Forelimb muscle (tissue), 1 donor: ENCODE measurements around the gene SLC29A3. TPM values are rescaled to one million over a fixed set of nuclear protein-coding genes. Genes with fewer than 3 reads are reported as not detected.

Source experiments
- DNase-seq: peaks from one replicate; pipeline ENCODE4 v3.0.0-alpha.2; 2013; ENCODE audit warnings: low read depth
- polyA plus RNA-seq: library from polyadenylated mRNA; unstranded; fragments of 120-200 nt; gene quantifications from one replicate; pipeline ENCODE4 v1.2.1, GENCODE V29; 2013; ENCODE audit not compliant: insufficient read length

The SLC29A3 gene
- polyA plus RNA-seq, 1 donor: 3.7 TPM

DNA sequence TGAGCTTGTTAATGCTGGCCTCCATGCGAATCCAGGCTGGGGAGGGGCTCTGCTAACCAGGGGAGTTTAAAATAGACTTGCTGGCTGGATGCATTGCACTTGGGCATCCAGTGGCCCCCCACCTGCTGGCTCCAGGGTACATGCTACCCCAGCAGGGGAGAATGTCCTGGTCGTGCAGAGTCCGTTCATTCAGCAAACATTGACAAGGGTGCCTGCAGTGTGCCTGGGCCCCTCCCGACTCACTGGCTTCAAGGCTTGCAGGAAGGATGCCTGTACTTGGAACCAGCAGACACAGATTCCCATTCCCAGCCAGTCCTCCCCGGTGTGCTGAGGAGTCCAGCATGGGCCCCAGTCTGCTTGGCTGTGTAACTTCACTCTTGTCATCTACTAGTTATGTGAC, 1.5 kb downstream of the SLC29A3 start:
- DNase-seq: no peak

DNA sequence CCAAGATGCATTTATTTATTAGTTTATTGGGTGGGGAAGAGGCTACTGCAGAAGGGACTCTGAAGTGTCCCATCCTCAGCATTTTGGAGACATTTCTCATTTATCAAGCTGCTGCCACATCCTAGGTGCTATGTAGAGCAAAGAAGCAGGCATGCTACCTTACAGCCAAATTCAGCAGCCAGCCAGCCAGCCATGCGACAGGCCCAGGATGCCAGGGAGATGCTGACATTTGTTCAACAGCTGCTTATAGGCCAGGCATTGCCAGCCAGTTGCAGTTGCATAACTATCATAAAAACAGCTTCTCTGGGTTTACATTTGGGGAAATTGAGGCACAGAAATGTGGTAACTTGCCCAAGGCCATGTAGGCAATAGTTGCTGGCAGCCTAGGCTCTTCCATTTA, 2.3 kb downstream of the SLC29A3 start:
- DNase-seq: no peak

- DNase-seq: no peak
Observed at GRCh38 chr10:71323407-71323806, 4.3 kb downstream of the SLC29A3 start.

DNA sequence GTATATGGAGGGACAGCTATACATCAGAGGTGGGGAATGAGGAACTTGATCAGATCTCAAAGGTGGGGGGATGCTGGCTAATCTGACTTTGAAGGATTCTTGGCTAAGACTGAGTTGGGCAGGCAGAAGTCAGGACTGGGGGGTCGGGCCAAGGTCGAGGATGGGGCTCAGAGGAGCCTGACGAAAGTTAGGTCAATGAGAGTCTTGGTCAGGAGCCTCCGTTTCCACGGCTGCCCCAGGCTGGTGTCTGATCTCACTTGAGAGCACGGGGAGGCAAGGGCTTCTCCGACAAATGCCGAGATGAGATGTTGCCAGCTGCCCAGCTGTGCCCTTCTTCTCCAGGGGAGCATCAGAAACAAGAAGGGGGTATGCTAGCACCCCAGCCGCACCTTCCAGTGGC, 5.7 kb downstream of the SLC29A3 start:
- DNase-seq: no peak

DNA sequence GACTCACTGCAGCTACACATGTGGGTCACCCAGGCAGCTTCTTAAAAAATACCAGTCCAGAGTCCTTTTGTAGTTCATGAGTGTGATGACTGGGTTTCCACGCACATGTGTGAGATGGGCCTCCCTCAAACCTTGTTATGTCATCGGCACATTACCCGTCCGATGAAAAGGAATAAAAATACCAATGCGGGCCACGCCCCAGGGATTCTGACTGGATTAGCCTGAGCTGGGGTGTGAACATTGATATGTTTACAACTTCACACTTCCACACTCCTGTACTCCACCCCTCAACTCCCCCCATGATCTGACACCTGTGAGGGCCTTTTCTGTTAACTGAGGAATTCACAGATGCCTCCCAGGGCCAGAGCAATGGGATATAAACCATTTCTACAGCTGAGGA, 6.2 kb downstream of the SLC29A3 start:
- DNase-seq: no peak

DNA sequence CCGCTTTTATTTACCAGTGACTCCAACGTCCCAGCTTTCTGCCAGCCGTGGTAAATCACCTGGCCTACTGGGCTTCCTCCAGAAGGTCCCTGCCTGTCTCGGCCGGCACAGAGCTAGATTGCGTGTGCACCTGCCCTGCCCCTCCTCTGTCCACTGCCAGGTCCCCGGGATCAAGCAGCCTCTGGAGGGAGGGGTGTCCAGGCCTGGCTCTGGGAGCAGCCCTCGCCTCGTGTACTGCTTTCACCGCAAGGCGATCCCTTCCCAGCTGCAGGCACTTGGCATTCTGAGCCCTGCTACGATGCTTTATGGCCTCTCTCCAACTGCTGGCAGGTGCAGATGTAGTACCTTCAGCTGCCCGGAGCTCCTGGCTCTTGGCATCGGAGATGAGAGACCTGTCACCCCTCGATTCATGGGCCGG, 7.4 kb downstream of the SLC29A3 start:
- no peak for DNase-seq

- DNase-seq: no peak
Observed at GRCh38 chr10:71330789-71331404, 11.8 kb downstream of the SLC29A3 start.

DNA sequence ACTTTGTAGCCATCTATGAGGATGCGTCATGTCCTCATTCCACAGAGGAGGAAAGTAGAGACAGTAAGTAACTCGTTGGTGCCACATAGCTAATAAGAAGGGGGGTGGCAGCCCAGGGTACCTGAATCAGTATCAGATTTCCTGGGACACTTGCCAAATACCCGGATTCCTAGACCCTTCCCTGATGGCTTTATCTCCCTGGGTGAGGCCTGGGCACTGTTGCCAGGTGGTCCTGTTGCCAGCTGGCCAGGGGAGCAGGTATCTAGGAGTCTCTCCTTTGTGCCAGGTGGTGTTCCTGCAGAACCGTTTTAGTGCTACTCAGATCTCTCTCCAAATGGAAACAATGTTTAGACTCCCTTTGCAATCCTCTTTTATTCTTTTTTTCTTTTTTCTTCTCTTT, 12.7 kb downstream of the SLC29A3 start:
- no peak for DNase-seq

GRCh38 chr10:71332466-71332865, 13.4 kb downstream of the SLC29A3 start:
- DNase-seq: no peak

- no peak for DNase-seq
Observed at GRCh38 chr10:71333129-71333887, 14.2 kb downstream of the SLC29A3 start.

DNA sequence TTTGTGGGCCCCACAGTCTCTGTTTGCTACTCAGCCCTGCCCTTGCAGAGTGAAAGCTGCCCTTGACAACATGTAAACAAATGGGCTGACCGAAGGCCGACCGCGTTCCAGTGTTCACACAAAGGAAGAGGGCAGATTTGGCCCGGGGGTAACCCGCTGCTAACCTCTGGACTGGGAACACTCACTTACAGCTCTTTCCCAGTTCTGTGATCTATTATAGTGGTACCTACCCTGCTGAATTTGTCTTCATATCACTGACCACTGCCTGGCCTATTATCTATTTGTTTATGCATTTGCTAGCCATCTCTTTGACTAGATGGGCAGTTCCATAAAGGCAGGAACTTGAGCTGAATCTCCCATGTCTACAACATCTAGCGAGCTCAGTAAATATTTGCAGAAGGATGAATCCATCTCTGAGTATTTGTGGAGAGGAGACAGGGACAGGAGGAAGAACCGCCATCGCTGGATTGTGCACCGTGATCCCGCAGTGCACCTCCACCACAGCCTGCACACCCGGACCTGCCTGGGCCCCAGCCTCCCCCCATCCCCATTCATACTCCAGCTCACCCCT, 15.2 kb downstream of the SLC29A3 start:
- DNase-seq: no peak

DNA sequence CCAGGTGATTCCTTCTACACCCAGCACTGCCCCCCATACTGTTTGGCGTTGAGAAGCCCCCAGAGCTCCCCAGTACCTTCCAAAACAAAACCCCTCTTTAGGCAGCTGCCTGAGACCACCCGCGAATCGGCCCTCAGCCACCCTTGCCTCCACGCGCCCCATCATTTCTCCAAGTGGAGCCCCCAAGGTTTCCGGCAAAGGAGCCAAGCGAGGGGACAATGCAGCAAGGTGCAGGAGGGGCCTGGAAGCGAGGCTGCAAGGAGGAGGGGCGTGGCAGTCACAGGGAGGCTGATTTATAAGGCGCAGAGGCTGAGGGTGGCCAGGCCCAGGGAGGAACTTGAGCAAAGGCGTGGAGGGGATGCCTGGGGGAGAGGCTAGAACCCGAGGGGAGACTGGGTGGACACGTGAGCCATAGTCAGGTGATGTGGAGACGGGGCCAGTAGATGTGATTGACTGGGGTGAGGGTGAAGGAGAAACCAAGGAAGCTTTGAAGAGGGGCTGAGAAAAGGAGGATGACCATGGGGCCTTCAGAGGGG, 16.2 kb downstream of the SLC29A3 start:
- DNase-seq: no peak

DNA sequence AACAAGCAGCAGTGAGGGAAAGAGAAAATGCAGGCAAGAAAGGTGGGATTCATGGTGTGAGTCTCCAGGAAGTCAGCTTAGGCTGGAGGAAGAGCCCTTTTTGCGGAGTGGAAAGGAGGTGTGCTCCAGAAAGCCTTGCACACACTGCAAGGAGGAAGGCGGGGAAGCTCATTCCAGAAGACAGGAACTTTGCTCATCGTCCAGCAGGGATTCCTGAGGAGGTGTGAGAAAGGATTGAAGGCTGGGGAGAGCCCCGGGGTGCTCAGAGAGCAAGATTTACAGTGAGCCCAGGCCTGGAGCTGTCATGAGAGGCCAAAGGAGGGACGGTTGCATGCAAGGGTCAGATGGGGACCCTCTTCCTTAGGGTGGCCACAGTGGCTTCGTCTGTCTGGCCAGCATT, 17.6 kb downstream of the SLC29A3 start:
- no peak for DNase-seq

GRCh38 chr10:71337219-71337701, 18.2 kb downstream of the SLC29A3 start:
- no peak for DNase-seq

- no peak for DNase-seq
Observed at GRCh38 chr10:71338728-71339495, 19.9 kb downstream of the SLC29A3 start.

GRCh38 chr10:71339796-71340589, 20.9 kb downstream of the SLC29A3 start:
- DNase-seq: no peak

DNA sequence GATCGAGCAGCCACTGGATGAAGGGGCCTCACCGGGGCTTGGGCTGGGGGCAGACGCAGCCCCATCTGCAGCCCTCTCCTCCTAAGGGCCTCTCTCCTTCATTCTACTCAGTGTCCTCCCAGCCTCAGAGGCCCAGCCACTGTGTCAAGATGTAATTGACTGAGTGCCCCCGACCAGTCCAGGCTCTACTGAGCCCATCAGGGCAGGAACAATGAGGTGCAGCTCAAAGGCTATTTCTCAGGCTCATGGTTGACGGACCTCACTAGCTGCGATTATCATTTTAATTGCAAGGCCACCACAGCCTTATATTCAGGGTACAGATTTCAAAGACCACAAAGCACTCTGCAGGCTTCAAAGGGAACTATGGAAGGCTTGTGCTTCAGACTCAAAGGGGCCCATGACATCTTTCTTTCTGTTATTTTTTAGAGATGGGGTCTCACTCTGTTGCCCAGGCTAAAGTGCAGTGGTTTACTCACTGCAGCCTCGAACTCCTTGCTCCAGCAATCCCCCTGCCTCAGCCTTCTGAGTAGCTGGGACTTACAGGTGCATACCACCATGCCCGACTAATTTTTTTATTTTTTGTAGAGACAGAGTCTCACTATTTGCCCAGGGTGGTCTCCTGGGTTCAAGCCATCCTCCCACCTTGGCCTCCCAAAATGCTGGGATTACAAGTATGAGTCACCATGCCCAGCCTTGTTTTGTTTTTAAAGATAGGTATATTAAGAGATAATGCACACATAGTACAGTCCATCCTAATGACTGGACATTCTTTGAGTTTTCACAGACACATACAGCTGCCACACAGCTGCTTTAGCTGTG, 23.7 kb downstream of the SLC29A3 start:
- DNase-seq: no peak

DNA sequence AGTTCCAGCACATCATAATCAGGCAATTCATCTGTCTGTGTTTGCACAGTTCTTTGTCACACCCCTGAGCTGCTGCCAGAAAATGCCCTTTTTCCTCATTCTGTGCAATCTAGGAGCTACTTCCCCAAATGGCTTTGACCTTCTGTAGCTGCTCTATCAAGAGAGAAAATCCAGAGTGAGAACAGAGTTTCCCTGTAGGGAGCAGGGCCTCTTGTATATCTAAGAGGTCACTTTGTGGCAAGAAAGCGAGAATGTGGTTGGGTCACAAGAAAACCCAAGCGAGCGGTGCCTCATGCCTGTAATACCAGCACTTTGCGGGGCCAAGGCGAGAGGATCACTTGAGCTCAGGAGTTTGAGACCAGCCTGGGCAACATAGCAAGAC, 24.3 kb downstream of the SLC29A3 start:
- DNase-seq: no peak

GRCh38 chr10:71344154-71344925, 25.3 kb downstream of the SLC29A3 start:
- no peak for DNase-seq
